GM21576 (cell line): Measurements from ENCODE around the gene EGLN2.
"Not testable (repeated sequence)": the region's sequence is repeated elsewhere in the genome, so short reads cannot be mapped to it uniquely, and the experiment has no call there.

Source experiments
- ATAC-seq: cut with Tn5 transposase; IDR thresholded peaks from one replicate; pipeline ENCODE4 v1.9.1; 2021; ENCODE audit warnings: mild to moderate bottlenecking, moderate library complexity; ENCODE audit not compliant: unreplicated experiment

EGLN2 gene

DNA sequence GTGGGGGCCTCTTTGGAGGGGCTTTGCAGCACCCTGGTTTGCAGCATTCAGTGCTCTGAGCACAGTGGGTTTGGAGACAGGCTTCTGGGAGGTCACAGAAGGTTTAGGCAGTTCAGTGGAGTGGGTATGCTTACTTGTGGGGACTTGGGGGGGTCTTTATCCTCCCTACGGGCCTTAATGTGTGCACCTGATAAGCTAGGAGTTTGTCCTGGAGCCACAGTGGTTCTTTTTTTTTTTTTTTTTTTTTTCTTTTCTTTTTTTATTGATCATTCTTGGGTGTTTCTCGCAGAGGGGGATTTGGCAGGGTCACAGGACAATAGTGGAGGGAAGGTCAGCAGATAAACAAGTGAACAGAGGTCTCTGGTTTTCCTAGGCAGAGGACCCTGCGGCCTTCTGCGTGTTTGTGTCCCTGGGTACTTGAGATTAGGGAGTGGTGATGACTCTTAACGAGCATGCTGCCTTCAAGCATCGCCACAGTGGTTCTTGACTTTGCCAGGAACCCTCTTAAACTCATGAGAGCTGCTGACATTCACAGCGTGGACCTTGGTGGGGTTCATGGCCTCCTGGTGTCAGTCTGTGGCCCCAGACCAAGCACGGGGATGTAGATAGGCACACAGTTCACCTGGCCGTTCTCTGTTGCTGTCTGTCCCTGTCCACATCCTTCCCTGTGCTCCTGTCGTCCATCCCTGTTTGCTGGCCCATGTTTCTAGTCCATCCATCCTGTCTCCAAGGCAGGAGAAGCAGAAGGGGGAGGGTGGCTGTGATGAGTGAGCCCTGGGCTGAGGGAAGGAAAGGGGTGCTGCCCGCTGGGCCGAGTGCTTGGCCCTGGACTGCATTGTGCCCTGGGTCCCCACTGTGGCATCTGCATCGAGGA lies 2.7 kb downstream of the EGLN2 start:
- no peak for ATAC-seq

DNA sequence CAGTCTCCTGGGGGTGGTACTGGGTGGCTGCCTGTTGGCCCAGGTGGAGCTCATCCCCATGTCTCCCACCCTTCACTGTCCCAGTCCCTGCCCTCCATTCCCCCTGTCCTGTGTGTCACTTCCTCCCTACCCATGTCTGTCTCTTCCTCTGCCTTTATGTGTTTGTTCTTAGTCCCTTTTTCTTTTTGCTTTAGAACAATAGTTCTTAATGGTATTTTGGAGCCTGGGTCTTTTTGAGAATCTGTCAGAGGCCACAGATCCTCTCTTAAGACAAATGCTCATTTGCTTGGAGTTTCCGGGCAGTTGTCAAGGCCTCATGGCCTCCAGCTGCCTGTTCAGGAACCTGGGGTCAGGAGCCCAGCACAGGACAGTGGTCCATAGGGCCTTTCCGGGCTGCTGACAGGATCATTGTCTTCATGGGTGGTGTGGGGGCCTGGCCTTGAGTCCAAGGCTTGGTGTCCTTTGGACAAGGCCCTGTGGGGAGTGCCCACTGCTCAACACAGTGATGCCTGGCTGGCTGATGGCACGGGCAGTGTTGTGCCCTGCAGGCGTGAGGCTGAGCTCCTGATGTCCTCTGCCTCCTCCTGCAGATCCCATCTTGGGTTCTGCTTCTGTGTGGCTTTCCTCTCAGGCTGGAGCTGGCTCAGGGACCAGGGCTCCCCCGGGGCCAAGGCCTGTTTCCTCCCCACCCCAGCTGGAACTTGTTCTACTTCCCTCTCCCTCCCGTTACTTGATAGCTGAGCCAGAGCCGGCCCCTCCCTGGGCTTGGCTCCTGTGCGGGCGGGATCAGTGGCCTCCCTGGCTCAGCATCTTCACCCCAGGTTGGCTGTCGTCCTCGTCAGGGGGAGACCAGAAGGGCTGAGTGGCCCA lies 3.5 kb downstream of the EGLN2 start:
- no peak for ATAC-seq

DNA sequence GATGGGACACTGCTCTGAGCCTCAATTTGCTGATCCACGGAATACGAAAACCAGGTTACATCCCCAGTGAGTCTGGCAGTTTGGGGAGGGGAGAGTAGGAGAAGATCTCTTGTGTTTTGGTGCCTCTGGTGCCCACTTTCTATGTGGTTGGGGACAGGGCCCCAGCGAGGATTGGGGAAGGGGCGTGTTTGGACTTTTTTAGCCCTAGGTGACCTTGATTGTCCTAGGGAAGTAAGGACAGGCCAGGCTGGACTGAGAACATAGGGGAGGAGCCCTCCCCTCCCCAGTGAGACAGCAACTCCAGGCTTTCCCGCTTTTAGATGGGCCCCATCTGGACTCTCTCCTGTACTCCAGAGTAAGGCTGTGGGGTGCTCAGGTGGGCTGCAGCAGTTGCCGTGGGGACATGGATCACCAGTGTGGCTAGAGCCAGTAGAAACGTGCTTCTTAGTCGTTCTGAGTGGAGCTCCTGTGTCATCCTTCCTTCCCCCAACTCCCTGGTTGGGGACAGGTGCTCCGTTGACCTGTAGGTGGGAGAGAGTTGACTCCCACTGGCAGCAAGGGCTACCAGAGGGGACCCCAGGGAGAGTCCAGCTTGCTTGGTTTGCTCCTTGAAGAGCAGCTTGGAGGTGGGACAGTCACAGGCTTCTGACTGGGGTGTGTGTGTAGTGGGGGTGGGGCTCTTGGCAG lies 4.3 kb downstream of the EGLN2 start:
- ATAC-seq = no peak

DNA sequence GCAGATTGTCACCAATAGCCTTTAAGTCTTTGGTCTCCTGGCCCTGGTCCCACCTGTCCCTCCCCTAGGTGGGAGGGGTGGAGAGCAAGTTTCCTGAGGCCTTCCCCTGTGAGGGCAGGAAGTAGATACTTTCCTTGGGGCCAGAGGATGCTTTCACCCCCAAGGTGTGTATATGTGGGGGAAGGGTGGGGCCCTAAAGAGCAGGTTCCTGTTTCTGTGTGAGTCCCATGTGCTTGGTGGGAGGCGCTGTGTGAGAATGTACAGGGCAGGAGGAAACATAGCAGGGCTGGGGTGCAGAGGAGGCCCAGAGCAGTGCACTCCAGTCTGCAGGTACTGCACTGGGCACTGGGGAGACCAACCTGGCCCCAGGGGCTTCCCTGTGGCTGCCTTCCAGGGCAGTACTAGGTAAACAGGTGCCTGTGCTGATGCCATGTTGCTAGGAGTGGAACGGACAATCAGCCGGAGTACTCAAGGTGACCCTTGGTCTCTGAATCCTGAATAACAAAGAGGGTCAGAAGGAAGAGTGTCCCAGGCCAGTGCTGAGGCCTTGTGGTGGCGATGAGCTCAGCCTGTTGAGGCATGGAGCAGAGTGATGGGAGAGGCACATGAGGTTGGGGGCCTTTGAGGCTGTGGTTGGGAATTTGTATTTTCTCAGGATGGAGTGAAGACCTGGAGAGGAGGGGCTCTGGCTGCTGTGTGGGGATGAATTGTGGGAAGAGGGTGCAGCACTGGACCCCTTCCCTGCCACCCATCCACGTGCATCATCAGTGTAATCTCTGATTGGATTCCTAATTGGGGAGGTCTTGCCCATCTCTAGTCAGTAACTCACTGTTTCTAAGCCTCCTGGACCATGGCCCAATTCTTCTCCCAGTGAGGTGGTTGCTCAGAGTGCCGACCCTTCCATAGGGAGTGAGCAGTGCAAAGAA lies 5.1 kb downstream of the EGLN2 start:
- no peak for ATAC-seq

DNA sequence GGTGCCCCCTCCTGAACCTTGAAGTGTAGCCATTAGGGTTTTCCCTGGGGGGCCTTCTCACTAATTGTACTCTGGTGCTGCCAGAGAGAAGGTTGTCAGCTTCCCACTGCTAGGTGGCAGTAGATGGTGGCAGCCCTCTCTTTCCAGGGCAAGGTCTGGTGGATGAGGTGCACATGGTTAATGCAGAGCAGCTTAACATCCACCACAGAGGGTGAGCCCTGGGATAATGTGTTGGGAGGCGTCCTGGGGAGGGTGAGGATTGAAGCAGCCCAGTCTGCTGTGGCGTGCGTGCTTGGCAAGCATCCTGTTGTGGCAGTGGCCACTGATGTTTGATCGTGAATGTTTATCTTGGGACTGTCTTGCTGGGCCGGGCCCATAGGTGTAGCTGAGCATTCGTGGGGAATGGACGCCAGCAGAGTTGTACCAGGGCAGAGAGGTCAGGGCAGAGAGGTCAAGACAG lies 5.8 kb downstream of the EGLN2 start:
- no peak for ATAC-seq

DNA sequence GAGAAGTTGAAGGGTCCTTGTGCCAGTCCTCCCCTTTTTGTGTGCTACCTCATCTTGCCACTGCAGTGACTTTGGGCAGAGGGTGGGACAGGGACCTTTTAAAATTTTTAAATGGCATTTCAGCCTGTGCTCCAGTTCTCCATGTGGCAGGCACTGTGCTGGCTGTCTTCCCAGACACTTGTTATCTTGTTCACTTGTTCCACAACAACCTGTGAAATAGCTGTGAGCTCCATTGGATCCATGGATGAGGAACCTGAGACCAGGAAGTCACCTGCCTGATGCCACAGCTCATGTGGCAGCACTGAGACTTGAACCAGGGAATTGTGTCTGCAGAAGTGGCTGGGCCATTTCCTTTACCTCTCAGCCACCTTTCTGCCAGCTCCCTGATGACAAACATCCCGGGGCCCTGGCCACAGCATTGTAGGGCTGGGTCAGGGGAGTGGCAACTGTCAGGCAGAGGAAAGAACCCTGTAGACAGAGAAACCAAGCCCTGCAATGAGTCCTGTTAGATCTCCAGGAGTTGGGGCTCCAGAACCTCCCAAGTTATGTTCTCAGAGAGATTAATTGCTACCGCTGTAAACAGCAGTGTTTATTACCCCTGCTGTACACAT lies 6.4 kb downstream of the EGLN2 start:
- ATAC-seq = no peak

DNA sequence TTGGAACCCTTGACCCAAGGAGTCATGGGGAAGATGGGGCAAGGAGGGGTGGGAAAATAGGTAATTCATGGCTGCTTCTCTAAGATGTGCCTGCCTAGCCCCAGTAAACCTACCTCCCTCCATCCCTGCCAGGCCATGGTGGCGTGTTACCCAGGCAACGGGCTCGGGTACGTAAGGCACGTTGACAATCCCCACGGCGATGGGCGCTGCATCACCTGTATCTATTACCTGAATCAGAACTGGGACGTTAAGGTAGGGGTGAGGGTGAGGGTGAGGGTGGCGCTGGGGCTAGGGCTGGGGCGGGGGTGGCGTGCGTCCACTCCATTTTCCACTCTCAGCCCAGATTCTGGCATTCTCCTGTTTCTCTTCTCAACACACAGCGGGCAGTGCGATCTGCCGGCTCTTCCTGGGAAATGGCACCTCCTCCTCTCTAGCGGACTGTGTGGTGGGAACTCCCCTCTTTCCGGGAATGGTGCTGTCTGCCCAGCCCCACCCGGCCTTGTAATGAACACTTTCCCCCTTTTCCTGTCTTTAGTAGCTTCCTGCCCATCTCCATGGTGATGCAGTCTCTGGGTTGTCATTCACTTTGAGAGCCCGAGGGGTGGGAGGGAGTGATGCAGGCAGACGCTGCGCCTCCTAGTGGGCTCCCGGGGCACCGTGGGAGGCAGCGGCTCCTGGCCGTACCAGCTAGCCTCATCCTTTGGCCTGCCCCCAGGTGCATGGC lies 7.6 kb downstream of the EGLN2 start:
- ATAC-seq = no peak

DNA sequence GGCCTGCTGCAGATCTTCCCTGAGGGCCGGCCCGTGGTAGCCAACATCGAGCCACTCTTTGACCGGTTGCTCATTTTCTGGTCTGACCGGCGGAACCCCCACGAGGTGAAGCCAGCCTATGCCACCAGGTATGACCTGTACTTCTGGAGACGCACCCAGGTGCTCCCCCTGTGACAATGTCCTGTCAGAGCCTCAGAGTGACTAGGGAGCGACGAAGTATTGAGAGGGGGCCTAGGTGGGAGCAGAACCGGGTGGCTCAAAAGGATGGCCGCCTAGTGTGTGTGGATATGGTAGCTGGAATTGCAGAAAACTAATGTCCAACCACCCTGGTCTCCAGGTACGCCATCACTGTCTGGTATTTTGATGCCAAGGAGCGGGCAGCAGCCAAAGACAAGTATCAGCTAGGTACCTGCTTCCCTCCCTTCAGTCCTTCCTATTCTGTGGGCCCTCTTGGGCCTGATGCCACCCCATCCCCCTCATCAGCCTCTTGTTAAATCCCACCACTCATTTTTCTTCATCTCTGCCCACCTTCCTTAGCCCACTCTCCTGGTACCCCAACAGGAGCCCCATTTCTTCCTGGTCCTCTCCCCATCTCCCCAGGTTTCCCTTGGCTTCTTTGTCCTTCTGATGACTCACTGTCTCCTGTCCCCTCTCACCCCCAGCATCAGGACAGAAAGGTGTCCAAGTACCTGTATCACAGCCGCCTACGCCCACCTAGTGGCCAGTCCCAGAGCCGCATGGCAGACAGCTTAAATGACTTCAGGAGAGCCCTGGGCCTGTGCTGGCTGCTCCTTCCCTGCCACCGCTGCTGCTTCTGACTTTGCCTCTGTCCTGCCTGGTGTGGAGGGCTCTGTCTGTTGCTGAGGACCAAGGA lies 8.4 kb downstream of the EGLN2 start:
- ATAC-seq = no peak

DNA sequence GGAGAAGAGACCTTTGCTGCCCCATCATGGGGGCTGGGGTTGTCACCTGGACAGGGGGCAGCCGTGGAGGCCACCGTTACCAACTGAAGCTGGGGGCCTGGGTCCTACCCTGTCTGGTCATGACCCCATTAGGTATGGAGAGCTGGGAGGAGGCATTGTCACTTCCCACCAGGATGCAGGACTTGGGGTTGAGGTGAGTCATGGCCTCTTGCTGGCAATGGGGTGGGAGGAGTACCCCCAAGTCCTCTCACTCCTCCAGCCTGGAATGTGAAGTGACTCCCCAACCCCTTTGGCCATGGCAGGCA lies 9.0 kb downstream of the EGLN2 start:
- ATAC-seq = no peak

DNA sequence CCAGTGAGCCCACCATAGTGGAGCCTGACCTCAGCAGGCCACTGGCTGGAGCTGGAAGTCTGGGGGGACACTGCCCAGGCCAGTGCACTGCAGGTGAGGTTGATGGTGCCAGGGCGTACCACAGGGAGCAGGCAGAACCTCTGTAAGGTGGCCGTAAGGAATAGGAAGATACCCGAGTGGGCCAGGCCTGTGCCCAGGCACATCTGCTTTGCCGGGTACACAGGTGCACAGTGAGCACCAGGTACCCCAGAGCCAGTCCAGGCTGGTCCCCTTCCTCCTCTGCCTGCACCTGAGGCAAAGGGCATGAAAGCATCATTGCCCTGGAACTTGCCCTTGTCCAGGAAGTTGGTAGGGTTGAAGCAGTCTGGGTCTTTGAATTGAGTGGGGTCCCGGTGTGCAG lies 9.5 kb downstream of the EGLN2 start:
- no peak for ATAC-seq

DNA sequence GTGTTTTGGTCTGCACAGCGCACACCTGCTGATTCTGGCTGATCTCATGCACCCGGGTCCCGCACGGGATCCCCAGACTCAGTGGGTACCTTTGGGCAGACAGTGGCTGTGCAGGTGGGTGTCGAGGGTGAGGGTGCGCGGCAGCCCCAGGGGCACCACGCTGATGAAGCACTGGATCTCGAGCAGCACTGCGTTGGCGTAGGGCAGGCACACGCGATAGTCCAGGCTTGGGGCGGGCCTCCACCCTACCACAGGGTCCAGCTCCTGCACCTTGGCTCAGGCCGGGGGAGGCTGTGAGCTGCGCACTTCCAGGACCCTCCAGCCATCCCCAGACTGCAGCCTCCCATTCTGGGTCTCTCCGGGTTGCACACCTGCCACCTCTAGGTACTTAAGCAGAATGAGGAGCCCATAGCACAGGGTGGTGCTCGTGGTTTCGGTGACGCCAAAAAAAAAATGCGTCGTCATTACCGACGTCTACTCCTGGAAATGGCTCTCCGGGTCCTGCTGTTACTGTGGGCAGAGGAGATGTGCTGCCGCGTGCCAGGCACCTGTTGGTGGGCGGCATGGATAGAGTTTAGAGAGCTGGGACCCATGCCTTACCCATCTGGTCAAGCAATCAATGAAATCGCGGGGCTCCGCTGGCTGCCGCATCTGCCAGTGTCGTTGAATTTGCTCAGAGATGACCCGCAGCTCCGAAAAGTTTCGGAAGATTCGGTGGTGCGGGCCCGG lies 10.5 kb downstream of the EGLN2 start:
- no peak for ATAC-seq

DNA sequence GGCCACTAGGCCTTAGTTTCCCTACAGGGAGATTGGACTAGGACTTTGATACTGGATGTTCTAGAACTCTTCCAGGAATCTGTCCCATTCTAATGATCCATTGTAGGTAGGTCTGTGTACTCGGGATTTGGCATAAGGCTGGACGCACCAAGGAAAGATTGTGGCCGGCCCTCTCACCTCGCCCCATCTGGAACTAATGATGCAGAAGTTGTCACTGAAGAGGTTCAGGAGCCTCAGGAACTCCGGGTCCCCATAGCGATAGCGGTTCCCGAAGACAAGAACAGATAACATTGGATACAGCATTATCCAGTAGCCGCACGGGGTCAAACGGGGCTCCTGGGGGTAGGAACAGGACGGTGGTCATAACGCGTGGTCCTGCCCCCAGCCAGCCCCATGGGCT lies 11.2 kb downstream of the EGLN2 start:
- no peak for ATAC-seq

DNA sequence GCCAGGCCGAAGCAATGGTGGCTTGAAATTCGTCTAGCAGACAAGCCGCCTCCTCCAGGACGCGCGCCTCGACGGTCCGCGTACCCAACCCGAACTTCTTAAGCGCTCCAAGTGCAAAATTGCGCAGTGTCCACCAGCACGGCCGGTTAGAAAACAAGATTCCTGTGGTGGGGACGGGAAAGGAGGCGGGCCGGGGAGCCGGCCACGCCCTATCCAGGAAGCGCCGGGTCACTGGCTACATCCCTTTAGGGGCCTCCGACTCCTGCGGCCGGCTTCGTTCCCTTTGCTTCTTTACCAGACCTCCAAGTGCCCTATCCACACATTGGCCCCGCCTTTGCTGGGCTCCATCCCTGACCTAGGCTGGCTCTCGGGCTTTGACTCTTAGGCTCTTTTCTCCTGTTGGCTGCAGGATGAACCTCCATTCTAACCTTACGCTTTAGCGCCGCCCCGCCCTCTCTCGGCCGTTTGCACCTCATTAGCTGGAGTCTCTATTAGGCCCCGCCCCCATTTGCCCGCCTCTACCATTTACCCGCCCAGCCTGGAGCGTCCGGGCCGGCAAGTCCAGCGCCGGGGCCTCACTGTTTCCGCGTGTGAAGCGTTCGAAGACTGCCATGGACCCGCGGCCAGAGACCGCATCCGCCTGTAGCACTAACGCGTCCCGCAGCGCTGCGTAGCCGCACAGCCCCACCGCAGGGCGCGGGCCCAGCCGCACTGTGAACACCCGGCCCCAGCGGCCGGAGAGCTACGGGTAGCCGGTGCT lies 11.8 kb downstream of the EGLN2 start:
- peak; percentile 65 for ATAC-seq

DNA sequence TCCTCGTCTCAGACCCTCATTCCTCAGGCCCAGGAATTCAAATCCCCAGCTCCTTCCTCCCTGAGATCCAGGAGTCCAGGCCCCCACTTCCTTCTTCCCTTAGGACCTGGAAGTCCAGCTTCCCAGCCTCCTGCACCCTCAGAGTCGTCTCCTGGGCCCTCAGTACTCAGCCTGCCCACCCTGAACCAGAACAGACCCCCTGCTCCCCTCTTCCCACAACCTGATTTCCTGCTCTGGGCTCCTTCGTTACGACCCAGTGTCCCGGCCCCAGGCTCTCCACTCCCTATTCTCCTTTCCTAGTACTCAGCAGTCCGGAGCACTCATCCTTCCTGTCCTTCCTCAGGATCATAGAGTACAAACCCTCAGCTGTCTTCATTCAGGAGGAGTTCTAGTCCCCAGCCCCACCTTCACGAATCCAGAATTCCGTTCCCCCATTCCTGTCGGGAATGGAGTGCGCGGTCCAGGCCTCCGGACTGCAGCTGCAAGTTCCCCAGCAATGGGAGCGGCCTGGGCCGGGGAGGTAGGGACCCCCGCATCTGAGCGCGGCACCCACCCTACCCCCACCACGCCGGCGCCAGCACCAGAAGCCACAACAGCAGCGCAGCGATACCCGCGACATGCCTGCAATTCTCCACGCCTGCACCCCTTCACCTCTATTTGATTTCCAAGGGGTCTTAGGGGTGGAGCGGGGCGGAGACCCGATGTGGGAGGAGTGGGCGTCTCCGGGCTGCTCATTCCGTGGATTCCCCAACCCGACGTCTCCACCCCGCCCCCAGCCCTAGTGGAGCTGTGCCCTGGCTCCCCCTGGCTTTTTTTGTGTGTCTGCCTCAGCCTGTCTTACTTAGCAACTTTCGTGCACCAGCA lies 12.7 kb downstream of the EGLN2 start:
- no peak for ATAC-seq

DNA sequence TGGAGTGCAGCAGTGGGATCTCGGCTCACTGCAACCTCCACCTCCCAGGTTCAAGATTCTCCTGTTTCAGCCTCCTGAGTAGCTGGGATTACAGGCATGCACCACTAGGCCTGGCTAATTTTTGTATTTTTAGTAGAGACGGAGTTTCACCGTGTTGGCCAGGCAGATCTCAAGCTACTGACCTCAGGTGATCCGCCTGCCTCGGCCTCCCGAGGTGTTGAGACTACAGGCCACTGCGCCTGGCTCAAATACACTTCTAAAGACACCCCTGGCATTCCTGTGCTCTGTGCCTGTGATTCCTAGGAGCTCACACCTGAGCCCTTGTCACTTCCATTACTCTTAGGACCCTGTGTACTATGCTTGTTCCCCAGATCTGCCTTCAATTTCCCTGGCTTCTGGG lies 13.6 kb downstream of the EGLN2 start:
- not testable (repeated sequence) for ATAC-seq

DNA sequence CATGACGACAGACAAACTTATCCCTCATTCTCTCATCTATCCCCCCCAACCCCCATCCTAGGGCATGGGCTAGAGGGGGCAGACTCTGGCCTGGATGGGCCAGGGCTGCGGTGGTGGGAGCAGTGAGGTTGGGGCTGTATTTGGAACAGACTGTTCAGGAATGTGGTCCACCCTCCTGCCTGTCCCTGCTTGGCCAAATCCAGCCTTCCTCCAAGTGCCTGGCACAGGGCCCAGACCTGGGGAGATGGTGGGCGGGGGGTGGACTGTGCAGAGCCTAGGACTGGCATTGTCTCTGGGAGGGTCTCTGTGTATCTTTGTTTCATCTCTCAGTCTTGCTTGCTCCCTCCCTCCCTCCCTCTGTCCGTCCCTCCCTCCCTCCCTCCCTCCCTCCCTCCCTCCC lies 14.2 kb downstream of the EGLN2 start:
- no peak for ATAC-seq
